IMR-90 (cell line): Measurements from ENCODE around the gene SNCA. TPM values are rescaled to one million over a fixed set of nuclear protein-coding genes. Genes with fewer than 3 reads are reported as not detected.

ENCODE experiments used
- ATAC-seq: fragments of 200-7000 bp; cut with Tn5 transposase; 2 replicates; pipeline ENCODE4 v1.9.1; 2020; ENCODE audit warnings: low read depth, mild to moderate bottlenecking, moderate library complexity
- BruUV-seq: library from RNA; stranded (reverse); fragments of 400-500 nt; replicated peaks from 2 replicates; lab custom pipeline; 2021; lab: Mats Ljungman, UMichigan
- CTCF ChIA-PET: fragments of 300-600 bp; formaldehyde crosslinking; extraction: SDS; loops from one replicate; lab custom pipeline; 2021; ENCODE audit warnings: antibody characterized with exemption; lab: Yijun Ruan, JAX
- POLR2A ChIA-PET: fragments of 300-600 bp; sonication (Branson Sonifier 250); formaldehyde crosslinking; loops from one replicate; lab custom pipeline; 2022; ENCODE audit warnings: antibody characterized with exemption; ENCODE audit not compliant: unreplicated experiment; lab: Charles Lee
- DNase-seq: peaks from one replicate; pipeline ENCODE4 v3.0.0; 2013
- H2AFZ ChIP-seq: replicated peaks from 2 replicates; pipeline ENCODE3; 2013; ENCODE audit warnings: low read length, mild to moderate bottlenecking; ENCODE audit not compliant: poor library complexity
- H2AK5ac ChIP-seq: 2 replicates; pipeline ENCODE4 v1.6.1; 2013; ENCODE audit warnings: low read depth, low read length, inconsistent platforms
- H2AK9ac ChIP-seq: replicated peaks from 2 replicates; pipeline ENCODE3; 2013; ENCODE audit warnings: mild to moderate bottlenecking, low read depth, low read length, moderate library complexity; ENCODE audit not compliant: poor library complexity
- H2BK120ac ChIP-seq: 2 replicates; pipeline ENCODE4 v1.6.1; 2013; ENCODE audit warnings: low read depth, low read length, inconsistent platforms
- H2BK15ac ChIP-seq: 3 replicates; pipeline ENCODE4 v1.6.1; 2013; ENCODE audit warnings: low read depth, low read length, inconsistent platforms
- H2BK20ac ChIP-seq: 2 replicates; pipeline ENCODE4 v1.6.1; 2013; ENCODE audit warnings: low read depth, mild to moderate bottlenecking, inconsistent platforms, low read length, moderate library complexity
- H2BK5ac ChIP-seq: 2 replicates; pipeline ENCODE4 v1.6.1; 2013; ENCODE audit warnings: mild to moderate bottlenecking, low read depth, low read length, inconsistent platforms; ENCODE audit not compliant: poor library complexity, severe bottlenecking
- H3K14ac ChIP-seq: replicated peaks from 2 replicates; pipeline ENCODE4 v1.6.1; 2013; ENCODE audit warnings: low read depth, low read length, inconsistent platforms
- H3K18ac ChIP-seq: 2 replicates; pipeline ENCODE4 v1.6.1; 2013; ENCODE audit warnings: low read depth, low read length, control low read depth
- H3K23ac ChIP-seq: 2 replicates; pipeline ENCODE4 v1.6.1; 2013; ENCODE audit warnings: low read depth, low read length, inconsistent platforms
- H3K27ac ChIP-seq: 2 replicates; pipeline ENCODE4 v1.5.1; 2013; ENCODE audit warnings: mild to moderate bottlenecking, control low read depth, low read length; ENCODE audit not compliant: insufficient read depth
- H3K27me3 ChIP-seq: 2 replicates; pipeline ENCODE4 v1.6.1; 2013; ENCODE audit warnings: low read length; ENCODE audit not compliant: control insufficient read depth, insufficient read depth
- H3K36me3 ChIP-seq: 2 replicates; pipeline ENCODE4 v1.6.1; 2013; ENCODE audit warnings: low read length, mixed read lengths; ENCODE audit not compliant: control insufficient read depth, insufficient read depth
- H3K4ac ChIP-seq: 2 replicates; pipeline ENCODE4 v1.6.1; 2013; ENCODE audit warnings: low read depth, low read length, inconsistent platforms
- H3K4me1 ChIP-seq: 2 replicates; pipeline ENCODE4 v1.6.1; 2013; ENCODE audit warnings: low read length, mixed read lengths; ENCODE audit not compliant: control insufficient read depth, insufficient read depth
- H3K4me2 ChIP-seq: 2 replicates; pipeline ENCODE4 v1.6.1; 2013; ENCODE audit warnings: low read depth, mild to moderate bottlenecking, control low read depth, low read length, moderate library complexity
- H3K4me3 ChIP-seq: 2 replicates; pipeline ENCODE4 v1.5.1; 2013; ENCODE audit warnings: low read depth, mild to moderate bottlenecking, control low read depth, low read length, moderate library complexity; ENCODE audit not compliant: insufficient read depth
- H3K56ac ChIP-seq: 2 replicates; pipeline ENCODE4 v1.6.1; 2013; ENCODE audit warnings: low read length, inconsistent platforms; ENCODE audit not compliant: insufficient read depth; ENCODE audit errors: extremely low read depth
- H3K79me1 ChIP-seq, 2 experiments: 2 replicates each; pipeline ENCODE4 v1.6.1; 2013; ENCODE audit warnings: low read length in 2 of 2, inconsistent platforms in 1 of 2, low read depth in 1 of 2
- H3K9ac ChIP-seq: 2 replicates; pipeline ENCODE4 v1.6.1; 2013; ENCODE audit warnings: low read depth, low read length, control low read depth
- H3K9me1 ChIP-seq: 2 replicates; pipeline ENCODE4 v1.6.1; 2013; ENCODE audit warnings: low read length, inconsistent platforms; ENCODE audit not compliant: insufficient read depth
- H3K9me3 ChIP-seq: 2 replicates; pipeline ENCODE4 v1.6.1; 2013; ENCODE audit warnings: low read length; ENCODE audit not compliant: control insufficient read depth, insufficient read depth
- H4K20me1 ChIP-seq: 2 replicates; pipeline ENCODE4 v1.6.1; 2013; ENCODE audit warnings: low read length, inconsistent platforms; ENCODE audit not compliant: insufficient read depth
- H4K5ac ChIP-seq: 2 replicates; pipeline ENCODE4 v1.6.1; 2013; ENCODE audit warnings: mild to moderate bottlenecking, low read depth, low read length, control low read depth
- H4K8ac ChIP-seq, 2 experiments: 2 replicates each; pipeline ENCODE4 v1.6.1; 2013; ENCODE audit warnings: low read depth in 2 of 2, low read length in 2 of 2, control low read depth in 1 of 2, inconsistent platforms in 1 of 2
- H4K91ac ChIP-seq: 2 replicates; pipeline ENCODE4 v1.6.1; 2013; ENCODE audit warnings: low read depth, low read length, inconsistent platforms; ENCODE audit not compliant: insufficient read depth
- BHLHE40 ChIP-seq: fragments of 150-350 bp; IDR thresholded peaks from 2 replicates; pipeline ENCODE4 v1.6.1; 2016; ENCODE audit warnings: mild to moderate bottlenecking, low read depth, low read length
- CEBPB ChIP-seq: IDR thresholded peaks from 2 replicates; pipeline ENCODE4 v1.6.1; 2012; ENCODE audit warnings: low read depth, low read length, improper control_type of control experiment
- CHD1 ChIP-seq: IDR thresholded peaks from 2 replicates; pipeline ENCODE4 v1.6.1; 2012; ENCODE audit warnings: low read depth, low read length, improper control_type of control experiment
- CTCF ChIP-seq: conservative IDR thresholded peaks from 2 replicates; pipeline ENCODE4 v1.5.1; 2012; ENCODE audit warnings: mild to moderate bottlenecking, low read depth, low read length, improper control_type of control experiment
- FOS ChIP-seq: fragments of 150-350 bp; IDR thresholded peaks from 2 replicates; pipeline ENCODE4 v1.6.1; 2016; ENCODE audit warnings: low read depth, low read length
- MAFK ChIP-seq: IDR thresholded peaks from 2 replicates; pipeline ENCODE4 v1.6.1; 2012; ENCODE audit warnings: low read depth, low read length, improper control_type of control experiment
- MAZ ChIP-seq: IDR thresholded peaks from 2 replicates; pipeline ENCODE4 v1.6.1; 2012; ENCODE audit warnings: low read depth, mild to moderate bottlenecking, low read length, improper control_type of control experiment, moderate library complexity, borderline replicate concordance
- MXI1 ChIP-seq: IDR thresholded peaks from 2 replicates; pipeline ENCODE4 v1.6.1; 2012; ENCODE audit warnings: low read depth, mild to moderate bottlenecking, low read length, moderate library complexity, borderline replicate concordance
- NFE2L2 ChIP-seq: fragments of 150-350 bp; IDR thresholded peaks from 2 replicates; pipeline ENCODE4 v1.6.1; 2016; ENCODE audit warnings: low read depth, mild to moderate bottlenecking, low read length
- POLR2A ChIP-seq: IDR thresholded peaks from 2 replicates; pipeline ENCODE4 v1.6.1; 2012; ENCODE audit warnings: mild to moderate bottlenecking, low read depth, low read length
- RAD21 ChIP-seq: IDR thresholded peaks from 2 replicates; pipeline ENCODE4 v1.6.1; 2012; ENCODE audit warnings: low read length, improper control_type of control experiment
- RCOR1 ChIP-seq: IDR thresholded peaks from 2 replicates; pipeline ENCODE4 v1.6.1; 2012; ENCODE audit warnings: mild to moderate bottlenecking, low read length, improper control_type of control experiment; ENCODE audit not compliant: insufficient replicate concordance
- RFX5 ChIP-seq: IDR thresholded peaks from 2 replicates; pipeline ENCODE4 v1.8.0; 2012; ENCODE audit warnings: low read depth, mild to moderate bottlenecking, low read length, moderate library complexity
- SMC3 ChIP-seq: fragments of 150-350 bp; IDR thresholded peaks from 2 replicates; pipeline ENCODE4 v1.6.1; 2016; ENCODE audit warnings: low read depth, mild to moderate bottlenecking, antibody characterized with exemption, low read length, moderate library complexity
- USF2 ChIP-seq: fragments of 150-350 bp; IDR thresholded peaks from 2 replicates; pipeline ENCODE4 v1.6.1; 2017; ENCODE audit warnings: mild to moderate bottlenecking, antibody characterized with exemption, low read length, low read depth
- WGBS, 2 experiments: methylation state at CpG; one replicate each; pipeline versions ENCODE4 v1.1.5 to v1.1.7; 2013; ENCODE audit warnings: missing lambda C conversion rate in 2 of 2; ENCODE audit not compliant: insufficient read length in 1 of 2; ENCODE audit errors: extremely low coverage in 2 of 2; 5-methylcytosine and 5-hydroxymethylcytosine counted together
- dilution Hi-C: fragments of 300-500 bp; cut with HindIII; formaldehyde crosslinking; loops from one replicate; pipeline ENCODE4 v1.14.3; 2018; ENCODE audit warnings: low sequenced_read_pairs; ENCODE audit not compliant: unreplicated experiment
- in situ Hi-C: fragments of 300-500 bp; cut with MboI; formaldehyde crosslinking; loops from 3 replicates; pipeline ENCODE4 v1.14.3; 2019; ENCODE audit warnings: low sequenced_read_pairs, inconsistent platforms, mixed read lengths
- intact Hi-C: fragments of 100-400 bp; cut with micrococcal nuclease; formaldehyde crosslinking; loops from 2 replicates; pipeline ENCODE4 v1.10.0; 2022
- polyA plus RNA-seq, 3 experiments: library from polyadenylated mRNA; depleted of rRNA; stranded (reverse); fragments of >200 nt; gene quantifications; 2 replicates each; pipeline ENCODE4 v1.2.3, GENCODE V29; 2012; ENCODE audit warnings: low replicate concordance in 1 of 3
- total RNA-seq: library from RNA; depleted of rRNA; stranded (reverse); fragments of >200 nt; gene quantifications from 2 replicates; pipeline ENCODE4 v1.2.3, GENCODE V29; 2012
- TF ChIP-seq, protein P1 (sequence below): fragments of 150-350 bp; IDR thresholded peaks from 2 replicates; pipeline ENCODE4 v1.6.1; 2016; ENCODE audit warnings: low read depth, mild to moderate bottlenecking, low read length, moderate library complexity, borderline replicate concordance

The SNCA gene
- total and polyA plus RNA-seq, 2 of the 4 experiments (the other 2 are of a cell fraction) = 0.36 to 0.46 TPM

DNA sequence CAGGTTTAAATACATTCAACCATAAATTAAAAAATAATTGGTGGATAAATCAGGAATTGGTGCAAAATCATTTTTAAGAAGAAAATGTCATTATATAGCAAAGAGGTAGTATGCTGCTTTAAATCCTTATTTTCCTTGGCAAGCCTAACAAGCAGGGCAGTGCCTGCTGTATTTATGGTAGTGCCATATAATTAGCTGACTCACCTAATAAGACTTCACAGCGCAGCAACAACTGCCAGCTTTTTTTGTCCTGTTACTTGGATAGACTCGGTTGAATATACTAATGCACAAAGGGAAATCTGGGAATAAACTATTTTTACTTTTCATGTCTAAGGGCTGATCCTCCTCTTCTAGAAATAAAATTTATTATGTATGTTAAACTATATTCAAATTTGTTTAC lies 99.1 kb downstream of the SNCA start:
- in situ Hi-C loops = no loop called here
- no peak overlapping the region for H3K4me3 ChIP-seq
- ATAC-seq = no peak
- H3K23ac ChIP-seq = no peak overlapping the region
- no peaks in the 10 kb centered on the region for H3K27me3 ChIP-seq
- H3K56ac ChIP-seq = no peak overlapping the region
- no peaks in the 10 kb centered on the region for H4K20me1 ChIP-seq
- no peak overlapping the region for H4K5ac ChIP-seq
- H2BK15ac ChIP-seq = no peak overlapping the region
- H3K9ac ChIP-seq = no peak overlapping the region
- no peak overlapping the region for H2AFZ ChIP-seq
- WGBS, 2 experiments = no CpG with 5 or more reads among the region's 2 CpGs
- no peak overlapping the region for H3K4me2 ChIP-seq
- no peak overlapping the region for H3K18ac ChIP-seq
- H2AK5ac ChIP-seq = no peak overlapping the region
- BruUV-seq = no TSS peak
- H3K4me1 ChIP-seq = no peaks in the 10 kb centered on the region
- no peak overlapping the region for H4K8ac ChIP-seq
- POLR2A ChIA-PET = no interaction called here
- H3K14ac ChIP-seq = no peak overlapping the region
- dilution Hi-C loops = no loop called here
- no peak overlapping the region for H4K91ac ChIP-seq
- H3K27ac ChIP-seq = no peak overlapping the region
- intact Hi-C loops = no loop called here
- DNase-seq = no peak
- CTCF ChIA-PET = interaction anchor here (0.6 kb wide), 1 partner anchor 53 kb away, joined by 4 read pairs; no protein-coding TSS in a partner anchor
- H3K9me3 ChIP-seq = no peaks in the 10 kb centered on the region
- no peak overlapping the region for H2BK20ac ChIP-seq
- no peaks in the 10 kb centered on the region for H3K79me1 ChIP-seq
- H2BK120ac ChIP-seq = no peak overlapping the region
- no peak overlapping the region for H3K4ac ChIP-seq
- H3K36me3 ChIP-seq = no peaks in the 10 kb centered on the region
- H3K9me1 ChIP-seq = no peaks in the 10 kb centered on the region
- H2AK9ac ChIP-seq = no peak overlapping the region
- no peak for TF ChIP-seq CHD1
- TF ChIP-seq RFX5 = no peak
- TF ChIP-seq CTCF = no peak
- no peak for TF ChIP-seq SMC3
- TF ChIP-seq RCOR1 = no peak
- no peak for TF ChIP-seq MAZ
- TF ChIP-seq BHLHE40 = no peak
- TF ChIP-seq FOS = no peak
- no peak for TF ChIP-seq CEBPB
- TF ChIP-seq RAD21 = no peak
- no peak for TF ChIP-seq MAFK
- no peak for TF ChIP-seq NFE2L2
- TF ChIP-seq POLR2A = no peak
- TF ChIP-seq MXI1 = no peak
- no peak for TF ChIP-seq USF2
- TF ChIP-seq, protein P1, sequence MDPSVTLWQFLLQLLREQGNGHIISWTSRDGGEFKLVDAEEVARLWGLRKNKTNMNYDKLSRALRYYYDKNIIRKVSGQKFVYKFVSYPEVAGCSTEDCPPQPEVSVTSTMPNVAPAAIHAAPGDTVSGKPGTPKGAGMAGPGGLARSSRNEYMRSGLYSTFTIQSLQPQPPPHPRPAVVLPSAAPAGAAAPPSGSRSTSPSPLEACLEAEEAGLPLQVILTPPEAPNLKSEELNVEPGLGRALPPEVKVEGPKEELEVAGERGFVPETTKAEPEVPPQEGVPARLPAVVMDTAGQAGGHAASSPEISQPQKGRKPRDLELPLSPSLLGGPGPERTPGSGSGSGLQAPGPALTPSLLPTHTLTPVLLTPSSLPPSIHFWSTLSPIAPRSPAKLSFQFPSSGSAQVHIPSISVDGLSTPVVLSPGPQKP = no peak
- no peak overlapping the region for H2BK5ac ChIP-seq
